ENCODE measurements around the gene RICTOR. TPM values are rescaled to one million over a fixed set of nuclear protein-coding genes. Genes with fewer than 3 reads are reported as not detected.

The RICTOR gene
- total RNA-seq, 1 experiment from 2014 or later = 22.4 TPM

DNA sequence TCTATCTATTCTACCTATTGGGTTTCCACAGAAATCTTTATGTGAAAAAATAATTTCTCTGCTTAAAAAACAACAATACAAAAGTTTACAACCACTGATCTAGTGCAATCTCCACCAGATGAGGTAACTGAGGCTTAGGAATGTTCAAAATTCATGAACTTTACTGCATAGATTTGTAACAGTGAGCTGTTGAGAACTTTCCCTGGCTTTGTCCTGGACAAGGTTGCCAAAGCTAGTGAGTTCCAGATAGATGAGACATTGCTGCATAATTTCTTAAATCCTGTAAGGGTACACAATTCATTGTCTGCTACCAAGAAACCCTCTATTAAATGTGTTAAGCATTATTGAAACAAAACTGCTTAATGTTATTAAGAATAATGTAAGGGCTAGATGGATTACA is 125.7 kb downstream of the RICTOR start:
- Mint-ChIP-seq H3K36me3 (peaks cover 43% of the 10 kb centered on the region), H3K4me3 (no peak overlapping the region), H3K4me1 (no peaks in the 10 kb centered on the region), H3K9me3 (no peaks in the 10 kb centered on the region), H3K27me3 (ENCODE audit: low read depth) (no peaks in the 10 kb centered on the region), H3K27ac (no peak overlapping the region)
- POLR2A ChIA-PET = no interaction called here
- CTCF ChIA-PET = no interaction called here
- no peak for TF ChIP-seq TEAD4 (CRISPR knock-in tag; IDR thresholded peaks at IDR 0.05)
- TF ChIP-seq, protein P1, sequence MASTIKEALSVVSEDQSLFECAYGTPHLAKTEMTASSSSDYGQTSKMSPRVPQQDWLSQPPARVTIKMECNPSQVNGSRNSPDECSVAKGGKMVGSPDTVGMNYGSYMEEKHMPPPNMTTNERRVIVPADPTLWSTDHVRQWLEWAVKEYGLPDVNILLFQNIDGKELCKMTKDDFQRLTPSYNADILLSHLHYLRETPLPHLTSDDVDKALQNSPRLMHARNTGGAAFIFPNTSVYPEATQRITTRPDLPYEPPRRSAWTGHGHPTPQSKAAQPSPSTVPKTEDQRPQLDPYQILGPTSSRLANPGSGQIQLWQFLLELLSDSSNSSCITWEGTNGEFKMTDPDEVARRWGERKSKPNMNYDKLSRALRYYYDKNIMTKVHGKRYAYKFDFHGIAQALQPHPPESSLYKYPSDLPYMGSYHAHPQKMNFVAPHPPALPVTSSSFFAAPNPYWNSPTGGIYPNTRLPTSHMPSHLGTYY (CRISPR knock-in tag; IDR thresholded peaks at IDR 0.05) = no peak
- no peak for TF ChIP-seq FOXK1 (CRISPR knock-in tag; IDR thresholded peaks at IDR 0.05)
- TF ChIP-seq CREM (CRISPR knock-in tag; IDR thresholded peaks at IDR 0.05) = no peak
- TF ChIP-seq, protein P2, sequence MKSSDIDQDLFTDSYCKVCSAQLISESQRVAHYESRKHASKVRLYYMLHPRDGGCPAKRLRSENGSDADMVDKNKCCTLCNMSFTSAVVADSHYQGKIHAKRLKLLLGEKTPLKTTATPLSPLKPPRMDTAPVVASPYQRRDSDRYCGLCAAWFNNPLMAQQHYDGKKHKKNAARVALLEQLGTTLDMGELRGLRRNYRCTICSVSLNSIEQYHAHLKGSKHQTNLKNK (CRISPR knock-in tag; IDR thresholded peaks at IDR 0.05) = no peak
- TF ChIP-seq, protein P3, sequence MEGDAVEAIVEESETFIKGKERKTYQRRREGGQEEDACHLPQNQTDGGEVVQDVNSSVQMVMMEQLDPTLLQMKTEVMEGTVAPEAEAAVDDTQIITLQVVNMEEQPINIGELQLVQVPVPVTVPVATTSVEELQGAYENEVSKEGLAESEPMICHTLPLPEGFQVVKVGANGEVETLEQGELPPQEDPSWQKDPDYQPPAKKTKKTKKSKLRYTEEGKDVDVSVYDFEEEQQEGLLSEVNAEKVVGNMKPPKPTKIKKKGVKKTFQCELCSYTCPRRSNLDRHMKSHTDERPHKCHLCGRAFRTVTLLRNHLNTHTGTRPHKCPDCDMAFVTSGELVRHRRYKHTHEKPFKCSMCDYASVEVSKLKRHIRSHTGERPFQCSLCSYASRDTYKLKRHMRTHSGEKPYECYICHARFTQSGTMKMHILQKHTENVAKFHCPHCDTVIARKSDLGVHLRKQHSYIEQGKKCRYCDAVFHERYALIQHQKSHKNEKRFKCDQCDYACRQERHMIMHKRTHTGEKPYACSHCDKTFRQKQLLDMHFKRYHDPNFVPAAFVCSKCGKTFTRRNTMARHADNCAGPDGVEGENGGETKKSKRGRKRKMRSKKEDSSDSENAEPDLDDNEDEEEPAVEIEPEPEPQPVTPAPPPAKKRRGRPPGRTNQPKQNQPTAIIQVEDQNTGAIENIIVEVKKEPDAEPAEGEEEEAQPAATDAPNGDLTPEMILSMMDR (IDR thresholded peaks at IDR 0.05) = no peak
- TF ChIP-seq, protein P4, sequence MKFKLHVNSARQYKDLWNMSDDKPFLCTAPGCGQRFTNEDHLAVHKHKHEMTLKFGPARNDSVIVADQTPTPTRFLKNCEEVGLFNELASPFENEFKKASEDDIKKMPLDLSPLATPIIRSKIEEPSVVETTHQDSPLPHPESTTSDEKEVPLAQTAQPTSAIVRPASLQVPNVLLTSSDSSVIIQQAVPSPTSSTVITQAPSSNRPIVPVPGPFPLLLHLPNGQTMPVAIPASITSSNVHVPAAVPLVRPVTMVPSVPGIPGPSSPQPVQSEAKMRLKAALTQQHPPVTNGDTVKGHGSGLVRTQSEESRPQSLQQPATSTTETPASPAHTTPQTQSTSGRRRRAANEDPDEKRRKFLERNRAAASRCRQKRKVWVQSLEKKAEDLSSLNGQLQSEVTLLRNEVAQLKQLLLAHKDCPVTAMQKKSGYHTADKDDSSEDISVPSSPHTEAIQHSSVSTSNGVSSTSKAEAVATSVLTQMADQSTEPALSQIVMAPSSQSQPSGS (CRISPR knock-in tag; IDR thresholded peaks at IDR 0.05; ENCODE audit: borderline replicate concordance, low read depth) = no peak
- TF ChIP-seq, protein P5, sequence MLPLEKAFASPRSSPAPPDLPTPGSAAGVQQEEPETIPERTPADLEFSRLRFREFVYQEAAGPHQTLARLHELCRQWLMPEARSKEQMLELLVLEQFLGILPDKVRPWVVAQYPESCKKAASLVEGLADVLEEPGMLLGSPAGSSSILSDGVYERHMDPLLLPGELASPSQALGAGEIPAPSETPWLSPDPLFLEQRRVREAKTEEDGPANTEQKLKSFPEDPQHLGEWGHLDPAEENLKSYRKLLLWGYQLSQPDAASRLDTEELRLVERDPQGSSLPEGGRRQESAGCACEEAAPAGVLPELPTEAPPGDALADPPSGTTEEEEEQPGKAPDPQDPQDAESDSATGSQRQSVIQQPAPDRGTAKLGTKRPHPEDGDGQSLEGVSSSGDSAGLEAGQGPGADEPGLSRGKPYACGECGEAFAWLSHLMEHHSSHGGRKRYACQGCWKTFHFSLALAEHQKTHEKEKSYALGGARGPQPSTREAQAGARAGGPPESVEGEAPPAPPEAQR (CRISPR knock-in tag; IDR thresholded peaks at IDR 0.05) = no peak
- no peak for TF ChIP-seq ETV6 (CRISPR knock-in tag; IDR thresholded peaks at IDR 0.05)
- TF ChIP-seq, protein P6, sequence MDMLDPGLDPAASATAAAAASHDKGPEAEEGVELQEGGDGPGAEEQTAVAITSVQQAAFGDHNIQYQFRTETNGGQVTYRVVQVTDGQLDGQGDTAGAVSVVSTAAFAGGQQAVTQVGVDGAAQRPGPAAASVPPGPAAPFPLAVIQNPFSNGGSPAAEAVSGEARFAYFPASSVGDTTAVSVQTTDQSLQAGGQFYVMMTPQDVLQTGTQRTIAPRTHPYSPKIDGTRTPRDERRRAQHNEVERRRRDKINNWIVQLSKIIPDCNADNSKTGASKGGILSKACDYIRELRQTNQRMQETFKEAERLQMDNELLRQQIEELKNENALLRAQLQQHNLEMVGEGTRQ (CRISPR knock-in tag; IDR thresholded peaks at IDR 0.05) = no peak
- no peak for DNase-seq (ENCODE audit: low spot score)
- no peak for ATAC-seq

DNA sequence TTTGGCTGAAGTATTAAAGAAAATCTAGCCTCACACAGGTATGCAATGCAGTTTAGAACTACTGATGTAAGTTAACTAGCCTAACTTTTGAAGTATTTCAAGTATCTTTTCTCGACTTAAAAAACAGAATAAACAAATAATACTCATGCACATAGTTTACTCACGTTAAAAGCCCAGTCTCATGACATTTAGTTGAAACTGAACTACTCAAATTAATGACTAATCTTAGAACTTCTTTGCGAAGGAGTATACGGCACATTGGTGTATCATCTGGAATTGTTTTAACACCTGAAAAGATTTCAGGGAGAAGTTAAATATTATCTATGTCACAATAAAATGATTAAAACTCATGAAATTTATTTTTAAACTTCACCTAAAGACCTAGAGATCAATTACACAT is 129.9 kb downstream of the RICTOR start:
- Mint-ChIP-seq H3K27ac (no peak overlapping the region), H3K4me3 (no peak overlapping the region), H3K4me1 (no peaks in the 10 kb centered on the region), H3K9me3 (no peaks in the 10 kb centered on the region), H3K27me3 (ENCODE audit: low read depth) (no peaks in the 10 kb centered on the region), H3K36me3 (peaks cover 25% of the 10 kb centered on the region)
- CTCF ChIA-PET = no interaction called here
- ATAC-seq (no peak), DNase-seq (ENCODE audit: low spot score) (no peak)
- POLR2A ChIA-PET = no interaction called here
- TF ChIP-seq, protein P5 (CRISPR knock-in tag; IDR thresholded peaks at IDR 0.05) = no peak
- TF ChIP-seq, protein P7, sequence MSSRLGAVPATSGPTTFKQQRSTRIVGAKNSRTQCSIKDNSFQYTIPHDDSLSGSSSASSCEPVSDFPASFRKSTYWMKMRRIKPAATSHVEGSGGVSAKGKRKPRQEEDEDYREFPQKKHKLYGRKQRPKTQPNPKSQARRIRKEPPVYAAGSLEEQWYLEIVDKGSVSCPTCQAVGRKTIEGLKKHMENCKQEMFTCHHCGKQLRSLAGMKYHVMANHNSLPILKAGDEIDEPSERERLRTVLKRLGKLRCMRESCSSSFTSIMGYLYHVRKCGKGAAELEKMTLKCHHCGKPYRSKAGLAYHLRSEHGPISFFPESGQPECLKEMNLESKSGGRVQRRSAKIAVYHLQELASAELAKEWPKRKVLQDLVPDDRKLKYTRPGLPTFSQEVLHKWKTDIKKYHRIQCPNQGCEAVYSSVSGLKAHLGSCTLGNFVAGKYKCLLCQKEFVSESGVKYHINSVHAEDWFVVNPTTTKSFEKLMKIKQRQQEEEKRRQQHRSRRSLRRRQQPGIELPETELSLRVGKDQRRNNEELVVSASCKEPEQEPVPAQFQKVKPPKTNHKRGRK (CRISPR knock-in tag; IDR thresholded peaks at IDR 0.05; ENCODE audit: borderline replicate concordance) = no peak
- TF ChIP-seq, protein P8, sequence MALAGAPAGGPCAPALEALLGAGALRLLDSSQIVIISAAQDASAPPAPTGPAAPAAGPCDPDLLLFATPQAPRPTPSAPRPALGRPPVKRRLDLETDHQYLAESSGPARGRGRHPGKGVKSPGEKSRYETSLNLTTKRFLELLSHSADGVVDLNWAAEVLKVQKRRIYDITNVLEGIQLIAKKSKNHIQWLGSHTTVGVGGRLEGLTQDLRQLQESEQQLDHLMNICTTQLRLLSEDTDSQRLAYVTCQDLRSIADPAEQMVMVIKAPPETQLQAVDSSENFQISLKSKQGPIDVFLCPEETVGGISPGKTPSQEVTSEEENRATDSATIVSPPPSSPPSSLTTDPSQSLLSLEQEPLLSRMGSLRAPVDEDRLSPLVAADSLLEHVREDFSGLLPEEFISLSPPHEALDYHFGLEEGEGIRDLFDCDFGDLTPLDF (CRISPR knock-in tag; IDR thresholded peaks at IDR 0.05) = no peak
- TF ChIP-seq, protein P9, sequence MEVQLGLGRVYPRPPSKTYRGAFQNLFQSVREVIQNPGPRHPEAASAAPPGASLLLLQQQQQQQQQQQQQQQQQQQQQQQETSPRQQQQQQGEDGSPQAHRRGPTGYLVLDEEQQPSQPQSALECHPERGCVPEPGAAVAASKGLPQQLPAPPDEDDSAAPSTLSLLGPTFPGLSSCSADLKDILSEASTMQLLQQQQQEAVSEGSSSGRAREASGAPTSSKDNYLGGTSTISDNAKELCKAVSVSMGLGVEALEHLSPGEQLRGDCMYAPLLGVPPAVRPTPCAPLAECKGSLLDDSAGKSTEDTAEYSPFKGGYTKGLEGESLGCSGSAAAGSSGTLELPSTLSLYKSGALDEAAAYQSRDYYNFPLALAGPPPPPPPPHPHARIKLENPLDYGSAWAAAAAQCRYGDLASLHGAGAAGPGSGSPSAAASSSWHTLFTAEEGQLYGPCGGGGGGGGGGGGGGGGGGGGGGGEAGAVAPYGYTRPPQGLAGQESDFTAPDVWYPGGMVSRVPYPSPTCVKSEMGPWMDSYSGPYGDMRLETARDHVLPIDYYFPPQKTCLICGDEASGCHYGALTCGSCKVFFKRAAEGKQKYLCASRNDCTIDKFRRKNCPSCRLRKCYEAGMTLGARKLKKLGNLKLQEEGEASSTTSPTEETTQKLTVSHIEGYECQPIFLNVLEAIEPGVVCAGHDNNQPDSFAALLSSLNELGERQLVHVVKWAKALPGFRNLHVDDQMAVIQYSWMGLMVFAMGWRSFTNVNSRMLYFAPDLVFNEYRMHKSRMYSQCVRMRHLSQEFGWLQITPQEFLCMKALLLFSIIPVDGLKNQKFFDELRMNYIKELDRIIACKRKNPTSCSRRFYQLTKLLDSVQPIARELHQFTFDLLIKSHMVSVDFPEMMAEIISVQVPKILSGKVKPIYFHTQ (CRISPR knock-in tag; IDR thresholded peaks at IDR 0.05) = no peak
- TF ChIP-seq, protein P10, sequence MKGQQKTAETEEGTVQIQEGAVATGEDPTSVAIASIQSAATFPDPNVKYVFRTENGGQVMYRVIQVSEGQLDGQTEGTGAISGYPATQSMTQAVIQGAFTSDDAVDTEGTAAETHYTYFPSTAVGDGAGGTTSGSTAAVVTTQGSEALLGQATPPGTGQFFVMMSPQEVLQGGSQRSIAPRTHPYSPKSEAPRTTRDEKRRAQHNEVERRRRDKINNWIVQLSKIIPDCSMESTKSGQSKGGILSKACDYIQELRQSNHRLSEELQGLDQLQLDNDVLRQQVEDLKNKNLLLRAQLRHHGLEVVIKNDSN (CRISPR knock-in tag; IDR thresholded peaks at IDR 0.05) = no peak
- TF ChIP-seq NR2C2 (CRISPR knock-in tag; IDR thresholded peaks at IDR 0.05) (no peak), IRF2 (CRISPR knock-in tag; IDR thresholded peaks at IDR 0.05; ENCODE audit: borderline replicate concordance, low read depth) (no peak), JAZF1 (CRISPR knock-in tag; IDR thresholded peaks at IDR 0.05) (no peak), ZNF317 (CRISPR knock-in tag; IDR thresholded peaks at IDR 0.05; ENCODE audit: borderline replicate concordance, low read depth) (no peak), FOXJ3 (CRISPR knock-in tag; IDR thresholded peaks at IDR 0.05; ENCODE audit: borderline replicate concordance) (no peak), CREM (CRISPR knock-in tag; IDR thresholded peaks at IDR 0.05) (no peak)
